Gastroesophageal sphincter (tissue), 4 donors: ENCODE measurements around the gene FBXW7. TPM values are rescaled to one million over a fixed set of nuclear protein-coding genes. Genes with fewer than 3 reads are reported as not detected.

Experiments used
- ATAC-seq: fragments of 150-250 bp; one replicate; pipeline ENCODE4 v1.9.1; 2016; ENCODE audit warnings: mild to moderate bottlenecking, moderate library complexity
- H3K27ac ChIP-seq, 4 donors: fragments of 200-600 bp; sonication (generic) in 3 of 4; 1 replicate in 3 of 4; 2 replicates in 1 of 4; pipeline ENCODE4 v1.5.1; 2016 to 2019
- H3K27me3 ChIP-seq: fragments of 200-600 bp; sonication (generic); one replicate; pipeline ENCODE4 v1.5.1; 2019
- H3K36me3 ChIP-seq, 2 donors: fragments of 200-600 bp; sonication (generic); one replicate each; pipeline ENCODE4 v1.5.1; 2019; ENCODE audit warnings: control low read depth in 1 of 2
- H3K4me1 ChIP-seq, 3 donors: fragments of 200-600 bp; sonication (generic); 1 replicate in 2 of 3; 2 replicates in 1 of 3; pipeline ENCODE4 v1.5.1; 2016 to 2019; ENCODE audit warnings: control low read depth in 2 of 3
- H3K4me3 ChIP-seq, 2 donors: fragments of 200-600 bp; sonication (generic); one replicate each; pipeline ENCODE4 v1.5.1; 2019; ENCODE audit warnings: mild to moderate bottlenecking in 1 of 2, moderate library complexity in 1 of 2
- H3K9me3 ChIP-seq, 3 donors: fragments of 200-600 bp; sonication (generic); one replicate each; pipeline ENCODE4 v1.5.1; 2017 to 2019; ENCODE audit warnings: control low read depth in 2 of 3
- EP300 ChIP-seq: sonication (generic); formaldehyde crosslinking; IDR thresholded peaks from one replicate; pipeline ENCODE4 v1.6.1; 2017; ENCODE audit warnings: antibody characterized with exemption, mild to moderate bottlenecking
- POLR2A ChIP-seq, 2 donors: fragments of 450-650 bp; IDR thresholded peaks; one replicate each; pipeline ENCODE4 v1.6.1; 2017; ENCODE audit warnings: antibody characterized with exemption in 2 of 2, mild to moderate bottlenecking in 2 of 2, moderate library complexity in 1 of 2
- POLR2AphosphoS5 ChIP-seq: sonication (generic); formaldehyde crosslinking; IDR thresholded peaks from one replicate; pipeline ENCODE4 v1.6.1; 2017; ENCODE audit warnings: antibody characterized with exemption
- WGBS, 2 donors: methylation state at CpG; one replicate each; pipeline ENCODE4 v1.1.5; 2018; ENCODE audit warnings: low coverage in 1 of 2; 5-methylcytosine and 5-hydroxymethylcytosine counted together
- total RNA-seq, 4 donors: library from RNA; depleted of rRNA; stranded (reverse); fragments of >200 nt; gene quantifications; one replicate each; pipeline ENCODE4 v1.1.0, GENCODE V29; 2016
- TF ChIP-seq, protein P1 (sequence below), 4 experiments: fragments of 200-600 bp in 2 of 4; fragments of 450-650 bp in 2 of 4; sonication (generic) in 1 of 4; IDR thresholded peaks; one replicate each; pipeline ENCODE4 v1.5.1; 2017 to 2019; ENCODE audit warnings: antibody characterized with exemption in 4 of 4, mild to moderate bottlenecking in 2 of 4, moderate library complexity in 2 of 4

FBXW7 gene
- total RNA-seq, 4 donors from 2014 or later = 55.1 to 120 (median 85.5) TPM

DNA sequence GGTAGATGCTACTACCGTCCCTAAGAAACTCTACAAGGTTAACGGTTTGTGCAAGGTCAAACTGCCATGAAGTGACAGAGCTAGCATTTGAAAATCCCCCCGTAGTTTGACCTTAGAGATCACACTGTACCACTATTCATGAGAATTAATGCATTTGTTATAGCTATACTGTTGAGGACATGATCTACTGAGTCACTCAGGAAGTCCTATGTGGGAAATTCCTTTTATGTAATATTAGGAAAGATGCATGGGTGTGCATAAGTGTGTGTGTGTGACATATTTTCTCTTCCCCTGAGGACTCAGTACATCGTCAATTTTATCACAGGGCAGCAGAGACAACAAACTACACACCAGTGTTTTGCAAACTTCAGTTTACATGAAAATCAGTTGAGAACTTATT is 141.1 kb downstream of the FBXW7 start:
- Histone ChIP-seq H3K4me3 (no peak overlapping the region), H3K27ac (no peak overlapping the region), H3K36me3 (no peaks in the 10 kb centered on the region), H3K27me3 (no peaks in the 10 kb centered on the region), H3K4me1 (no peaks in the 10 kb centered on the region), H3K9me3 (no peaks in the 10 kb centered on the region)
- WGBS, 2 donors = 95 to 100% methylated on average over 2 to 4 of the region's 4 CpGs
- TF ChIP-seq, protein P1, sequence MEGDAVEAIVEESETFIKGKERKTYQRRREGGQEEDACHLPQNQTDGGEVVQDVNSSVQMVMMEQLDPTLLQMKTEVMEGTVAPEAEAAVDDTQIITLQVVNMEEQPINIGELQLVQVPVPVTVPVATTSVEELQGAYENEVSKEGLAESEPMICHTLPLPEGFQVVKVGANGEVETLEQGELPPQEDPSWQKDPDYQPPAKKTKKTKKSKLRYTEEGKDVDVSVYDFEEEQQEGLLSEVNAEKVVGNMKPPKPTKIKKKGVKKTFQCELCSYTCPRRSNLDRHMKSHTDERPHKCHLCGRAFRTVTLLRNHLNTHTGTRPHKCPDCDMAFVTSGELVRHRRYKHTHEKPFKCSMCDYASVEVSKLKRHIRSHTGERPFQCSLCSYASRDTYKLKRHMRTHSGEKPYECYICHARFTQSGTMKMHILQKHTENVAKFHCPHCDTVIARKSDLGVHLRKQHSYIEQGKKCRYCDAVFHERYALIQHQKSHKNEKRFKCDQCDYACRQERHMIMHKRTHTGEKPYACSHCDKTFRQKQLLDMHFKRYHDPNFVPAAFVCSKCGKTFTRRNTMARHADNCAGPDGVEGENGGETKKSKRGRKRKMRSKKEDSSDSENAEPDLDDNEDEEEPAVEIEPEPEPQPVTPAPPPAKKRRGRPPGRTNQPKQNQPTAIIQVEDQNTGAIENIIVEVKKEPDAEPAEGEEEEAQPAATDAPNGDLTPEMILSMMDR (IDR thresholded peaks at IDR 0.05) = no peak
- TF ChIP-seq POLR2AphosphoS5 (no peak), POLR2A (IDR thresholded peaks at IDR 0.05) (no peak), EP300 (no peak)
- no peak for ATAC-seq

DNA sequence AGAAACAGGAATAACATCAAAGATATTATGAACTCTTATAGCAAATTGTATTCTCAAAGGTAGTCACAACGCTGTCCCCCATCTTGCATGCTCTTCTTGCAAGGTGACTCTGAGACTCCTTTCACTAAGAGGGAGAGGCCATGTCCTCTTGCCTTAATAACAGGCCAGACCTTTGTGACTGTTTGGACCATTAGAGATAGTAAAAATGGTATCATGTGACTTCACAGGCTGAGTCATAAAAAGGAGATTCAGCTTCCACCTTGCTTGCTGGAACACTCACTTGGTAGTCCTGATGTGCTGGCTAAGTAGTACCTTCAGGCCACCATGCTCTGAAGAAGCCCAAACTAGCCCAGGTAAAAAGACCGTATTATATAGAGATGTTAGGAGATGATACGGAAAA is 143.8 kb downstream of the FBXW7 start:
- Histone ChIP-seq H3K4me3 (no peak overlapping the region), H3K27me3 (no peaks in the 10 kb centered on the region), H3K36me3 (no peaks in the 10 kb centered on the region), H3K9me3 (no peaks in the 10 kb centered on the region), H3K27ac (no peak overlapping the region), H3K4me1 (no peaks in the 10 kb centered on the region)
- no peak for ATAC-seq
- TF ChIP-seq, protein P1 (IDR thresholded peaks at IDR 0.05) = no peak
- TF ChIP-seq POLR2A (IDR thresholded peaks at IDR 0.05) = no peak
- TF ChIP-seq POLR2AphosphoS5 = no peak
- no peak for TF ChIP-seq EP300
- 94 to 100% methylated on average over 2 to 3 of the region's 3 CpGs for WGBS, 2 donors

DNA sequence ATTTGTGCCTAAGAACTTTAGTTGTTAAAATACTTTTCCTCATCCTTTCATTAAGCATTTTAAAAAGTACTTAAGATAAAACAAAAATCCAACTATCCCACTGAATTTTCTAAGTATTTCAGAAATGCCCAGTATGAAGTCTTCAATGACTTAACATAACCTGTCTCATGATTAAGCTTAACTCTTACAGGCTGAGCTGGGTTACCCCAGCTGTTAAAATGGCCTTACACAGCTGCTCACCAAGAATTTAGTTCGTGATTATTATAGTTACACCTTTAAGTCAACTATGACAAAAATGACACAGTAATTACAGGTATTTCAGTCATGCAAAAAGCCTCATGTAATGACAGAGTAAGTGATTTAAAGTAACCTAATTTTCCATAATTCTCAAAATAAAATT is 145.7 kb downstream of the FBXW7 start:
- no peak for ATAC-seq
- 89 to 92% methylated on average over 1 of the region's 1 CpG for WGBS, 2 donors
- Histone ChIP-seq H3K27ac (no peak overlapping the region), H3K4me3 (no peak overlapping the region), H3K36me3 (no peaks in the 10 kb centered on the region), H3K27me3 (no peaks in the 10 kb centered on the region), H3K4me1 (peaks cover 0 to 5% (median 0%) of the 10 kb centered on the region in 3 donors), H3K9me3 (no peaks in the 10 kb centered on the region)
- TF ChIP-seq POLR2AphosphoS5 = no peak
- TF ChIP-seq, protein P1 (IDR thresholded peaks at IDR 0.05) = no peak
- TF ChIP-seq EP300 = no peak
- TF ChIP-seq POLR2A (IDR thresholded peaks at IDR 0.05) = no peak

DNA sequence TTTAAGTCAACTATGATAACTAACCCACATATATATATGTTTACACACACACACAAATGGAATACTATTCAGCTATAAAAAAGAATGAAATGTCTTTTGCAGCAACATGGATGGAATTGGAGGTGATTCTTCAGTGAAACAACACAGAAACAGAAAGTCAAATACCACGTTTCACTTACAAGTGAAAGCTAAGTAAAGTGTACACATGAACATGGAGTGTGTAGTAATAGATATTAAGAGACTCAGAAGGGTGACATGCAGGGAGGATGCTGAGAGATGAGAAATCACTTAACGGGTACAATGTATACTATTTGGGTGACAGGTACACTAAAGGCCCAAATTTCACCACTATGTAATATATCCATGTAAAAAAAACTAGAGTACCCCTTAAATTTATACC is 146.5 kb downstream of the FBXW7 start:
- Histone ChIP-seq H3K9me3 (no peaks in the 10 kb centered on the region), H3K27ac (no peak overlapping the region), H3K4me3 (no peak overlapping the region), H3K4me1 (peaks cover 0 to 6% (median 0%) of the 10 kb centered on the region in 3 donors), H3K36me3 (no peaks in the 10 kb centered on the region), H3K27me3 (no peaks in the 10 kb centered on the region)
- ATAC-seq = no peak
- WGBS, 2 donors = 88% methylated on average over 2 of the region's 2 CpGs; no CpG with 5 or more reads in 1 of the 2 donors
- TF ChIP-seq POLR2A (IDR thresholded peaks at IDR 0.05) (no peak), EP300 (no peak), POLR2AphosphoS5 (no peak)
- TF ChIP-seq, protein P1 (IDR thresholded peaks at IDR 0.05) = no peak

DNA sequence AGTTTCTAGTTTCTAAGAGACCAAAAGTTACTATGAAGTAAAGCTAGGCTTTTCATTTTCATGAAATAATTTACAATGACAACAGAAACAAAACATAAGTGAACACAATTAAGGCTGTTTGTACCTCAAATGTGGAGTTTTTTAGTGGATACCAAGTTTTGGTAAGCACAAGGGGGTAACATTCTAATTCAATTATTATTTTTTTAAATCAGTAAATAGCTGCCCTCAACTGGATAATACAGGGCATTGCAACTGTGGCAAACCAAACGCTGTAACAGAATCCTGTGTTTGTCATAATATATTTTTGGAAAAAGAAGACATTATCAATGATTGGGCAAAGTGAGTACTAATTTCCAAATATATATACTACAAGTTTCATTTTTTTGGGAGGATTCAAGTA is 150.3 kb downstream of the FBXW7 start:
- 0 to 9% methylated on average over 1 of the region's 1 CpG for WGBS, 2 donors
- H3K36me3 ChIP-seq = no peaks in the 10 kb centered on the region
- H3K9me3 ChIP-seq = no peaks in the 10 kb centered on the region
- no peak overlapping the region for H3K4me3 ChIP-seq
- no peaks in the 10 kb centered on the region for H3K27me3 ChIP-seq
- ATAC-seq = no peak
- peaks cover 0 to 19% (median 0%) of the 10 kb centered on the region in 3 donors for H3K4me1 ChIP-seq
- TF ChIP-seq, protein P1 (IDR thresholded peaks at IDR 0.05) = peak; percentile 34 to 68 (median 62)
- TF ChIP-seq POLR2AphosphoS5 = no peak
- no peak for TF ChIP-seq EP300
- H3K27ac ChIP-seq = no peak overlapping the region
